ENCODE results near the gene TBC1D2B. TPM values are rescaled to one million over a fixed set of nuclear protein-coding genes. Genes with fewer than 3 reads are reported as not detected.
"Not testable (repeated sequence)": the region's sequence is repeated elsewhere in the genome, so short reads cannot be mapped to it uniquely, and the experiment has no call there.

TBC1D2B gene
- total RNA-seq, 1 donor from 2014 or later, result 11.9 TPM

GRCh38 chr15:77997221-77997620 lies 80.3 kb downstream of the TBC1D2B start:
- ATAC-seq; DNase-seq; intact Hi-C loops (cut with micrococcal nuclease): not testable (repeated sequence)

GRCh38 chr15:77996713-77997171 lies 80.8 kb downstream of the TBC1D2B start:
- DNase-seq; ATAC-seq; intact Hi-C loops (cut with micrococcal nuclease): not testable (repeated sequence)

- intact Hi-C loops (cut with micrococcal nuclease); DNase-seq; ATAC-seq: not testable (repeated sequence)
These were observed 81.3 kb downstream of the TBC1D2B start for GRCh38 chr15:77996226-77996625.

- intact Hi-C loops (cut with micrococcal nuclease); DNase-seq; ATAC-seq: not testable (repeated sequence)
These were observed 82.0 kb downstream of the TBC1D2B start for GRCh38 chr15:77995537-77995918.

- ATAC-seq, result peak; percentile 60
- intact Hi-C loops (cut with micrococcal nuclease), result not testable (repeated sequence)
- peak; percentile 80 for DNase-seq
These were observed 82.5 kb downstream of the TBC1D2B start for GRCh38 chr15:77994893-77995536.

- intact Hi-C loops (cut with micrococcal nuclease), result not testable (repeated sequence)
- ATAC-seq, result peak; percentile 54
- peak; percentile 82 for DNase-seq
These were observed 83.4 kb downstream of the TBC1D2B start for GRCh38 chr15:77993970-77994693.

- ATAC-seq (no peak), DNase-seq (peak; percentile 43)
- intact Hi-C loops (cut with micrococcal nuclease), result no loop called here
These were observed 84.1 kb downstream of the TBC1D2B start for GRCh38 chr15:77993374-77993911.

GRCh38 chr15:77992356-77993222 lies 84.9 kb downstream of the TBC1D2B start:
- intact Hi-C loops (cut with micrococcal nuclease), result no loop called here
- peak; percentile 27 for ATAC-seq

GRCh38 chr15:77991658-77992201 lies 85.8 kb downstream of the TBC1D2B start:
- ATAC-seq (peak; percentile 83), DNase-seq (peak; percentile 89)
- intact Hi-C loops (cut with micrococcal nuclease), result not testable (repeated sequence)

More at GRCh38 chr15:77992356-77993222, 84.9 kb downstream of the TBC1D2B start:
- DNase-seq, result peak; percentile 46

- DNase-seq (no peak), ATAC-seq (no peak)
- intact Hi-C loops (cut with micrococcal nuclease), result no loop called here
These were observed 86.5 kb downstream of the TBC1D2B start for GRCh38 chr15:77991029-77991406.

GRCh38 chr15:77989296-77990143 lies 88.0 kb downstream of the TBC1D2B start:
- DNase-seq (no peak), ATAC-seq (no peak)
- intact Hi-C loops (cut with micrococcal nuclease), result no loop called here

GRCh38 chr15:77988347-77989295 lies 88.9 kb downstream of the TBC1D2B start:
- ATAC-seq (no peak), DNase-seq (no peak)
- intact Hi-C loops (cut with micrococcal nuclease), result no loop called here

GRCh38 chr15:77987765-77988136 lies 89.8 kb downstream of the TBC1D2B start:
- ATAC-seq; intact Hi-C loops (cut with micrococcal nuclease); DNase-seq: not testable (repeated sequence)

- no peak for DNase-seq
- intact Hi-C loops (cut with micrococcal nuclease), result no loop called here
- no peak for ATAC-seq
These were observed 90.4 kb downstream of the TBC1D2B start for GRCh38 chr15:77986891-77987764.

- DNase-seq (no peak), ATAC-seq (no peak)
- intact Hi-C loops (cut with micrococcal nuclease), result no loop called here
These were observed 91.5 kb downstream of the TBC1D2B start for GRCh38 chr15:77985931-77986480.

All from left ventricle myocardium superior (tissue), 1 donor.